IMR-90 (cell line): ENCODE results near the gene STKLD1. TPM values are rescaled to one million over a fixed set of nuclear protein-coding genes. Genes with fewer than 3 reads are reported as not detected.

Experiments
- CTCF ChIP-seq: conservative IDR thresholded peaks from 2 replicates; pipeline ENCODE4 v1.5.1; 2012; ENCODE audit warnings: mild to moderate bottlenecking, low read depth, low read length, improper control_type of control experiment
- SMC3 ChIP-seq: fragments of 150-350 bp; IDR thresholded peaks from 2 replicates; pipeline ENCODE4 v1.6.1; 2016; ENCODE audit warnings: low read depth, mild to moderate bottlenecking, antibody characterized with exemption, low read length, moderate library complexity
- polyA plus RNA-seq, 3 experiments: library from polyadenylated mRNA; depleted of rRNA; stranded (reverse); fragments of >200 nt; gene quantifications; 2 replicates each; pipeline ENCODE4 v1.2.3, GENCODE V29; 2012; ENCODE audit warnings: low replicate concordance in 1 of 3
- total RNA-seq: library from RNA; depleted of rRNA; stranded (reverse); fragments of >200 nt; gene quantifications from 2 replicates; pipeline ENCODE4 v1.2.3, GENCODE V29; 2012

Gene STKLD1
- total and polyA plus RNA-seq, 2 of the 4 experiments (the other 2 are of a cell fraction), result 0.54 to 0.65 TPM

- TF ChIP-seq CTCF (no peak), SMC3 (no peak)
Observed at GRCh38 chr9:133348718-133349573, 27.2 kb upstream of the STKLD1 start (continued).
